ENCODE data around the gene SMIM35.

SMIM35 gene

DNA sequence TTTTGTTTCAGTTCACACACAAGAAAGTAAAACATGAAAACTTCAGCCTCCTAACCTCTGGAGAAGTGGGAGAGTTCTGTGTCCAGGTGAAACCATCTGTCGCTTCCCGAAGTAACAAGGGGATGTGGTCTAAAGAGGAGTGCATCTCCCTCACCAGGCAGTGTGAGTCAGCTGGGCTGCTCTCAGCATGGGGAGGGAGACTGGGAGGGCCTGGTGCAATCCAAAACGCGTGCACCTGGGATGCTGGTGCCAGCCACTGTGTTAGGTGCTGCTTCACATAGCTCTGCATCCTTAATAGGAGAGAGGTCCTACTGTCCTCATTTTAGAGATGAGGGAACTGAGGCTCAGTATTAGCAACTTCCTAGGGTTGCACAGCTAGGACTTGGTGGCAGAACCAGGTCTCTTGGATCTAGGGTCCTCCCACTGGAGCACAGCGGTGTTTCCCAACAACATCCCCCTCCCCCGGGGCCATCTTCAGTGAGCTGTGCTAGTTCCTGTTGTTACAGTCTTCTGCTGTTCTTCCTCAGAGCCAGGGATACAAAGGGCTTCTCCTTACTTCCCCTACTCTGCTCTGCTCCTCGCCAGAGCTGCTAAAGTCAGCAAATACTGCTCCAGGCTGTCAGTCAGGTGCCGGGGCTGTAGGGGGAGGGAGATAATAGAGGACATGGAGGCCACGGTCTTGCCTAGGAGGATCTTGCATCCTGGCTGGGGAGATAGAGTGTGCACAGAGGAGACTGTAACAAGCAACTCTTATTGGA lies 92.6 kb downstream of the SMIM35 start:
- Histone ChIP-seq H3K4me2 (no peak overlapping the region), H3K4me3 (IDR thresholded peaks at IDR 0.05; ENCODE audit: insufficient read depth, low read depth, low read length) (no peak overlapping the region), H3K27me3 (ENCODE audit: insufficient read depth, low read depth) (no peaks in the 10 kb centered on the region), H3K4me1 (ENCODE audit: low read depth, poor library complexity, severe bottlenecking) (peaks cover 19% of the 10 kb centered on the region), H4K20me1 (ENCODE audit: insufficient read depth) (no peaks in the 10 kb centered on the region), H3K9ac (no peak overlapping the region), H3K79me2 (ENCODE audit: insufficient read depth, low read depth) (no peaks in the 10 kb centered on the region), H3K36me3 (ENCODE audit: insufficient read depth) (no peaks in the 10 kb centered on the region), H3K27ac (no peak overlapping the region), H2AFZ (ENCODE audit: low read depth) (no peak overlapping the region)
- no peak for TF ChIP-seq CTCF (conservative IDR thresholded peaks at IDR 0.05; ENCODE audit: low read depth, low read length)

DNA sequence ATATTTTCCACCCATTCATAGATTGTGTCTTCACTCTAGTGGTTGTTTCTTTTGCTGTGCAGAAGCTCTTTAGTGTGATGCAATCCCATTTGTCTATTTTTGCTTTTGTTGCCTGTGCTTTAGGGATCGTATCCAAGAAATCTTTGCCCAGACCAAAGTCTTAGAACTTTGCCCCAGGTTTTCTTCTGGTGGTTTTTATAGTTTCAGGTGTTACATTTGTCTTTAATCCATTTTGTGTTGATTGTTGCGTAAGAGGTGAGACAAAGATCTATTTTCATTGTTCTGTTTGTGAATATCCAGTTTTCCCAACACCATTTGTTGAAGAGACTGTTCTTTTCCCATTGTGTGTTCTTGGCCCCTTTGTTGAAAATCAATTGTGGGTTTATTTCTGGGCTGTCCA lies 94.1 kb downstream of the SMIM35 start:
- no peak overlapping the region for H3K27ac ChIP-seq
- H3K4me3 ChIP-seq (IDR thresholded peaks at IDR 0.05; ENCODE audit: insufficient read depth, low read depth, low read length) = no peak overlapping the region
- no peak overlapping the region for H3K9ac ChIP-seq
- peak overlapping the region; percentile 42; the same call in 1 of the 2 replicates for H3K4me2 ChIP-seq
- H3K27me3 ChIP-seq (ENCODE audit: insufficient read depth, low read depth) = no peaks in the 10 kb centered on the region
- H3K79me2 ChIP-seq (ENCODE audit: insufficient read depth, low read depth) = no peaks in the 10 kb centered on the region
- TF ChIP-seq CTCF (conservative IDR thresholded peaks at IDR 0.05; ENCODE audit: low read depth, low read length) = no peak
- no peak overlapping the region for H2AFZ ChIP-seq (ENCODE audit: low read depth)
- H3K36me3 ChIP-seq (ENCODE audit: insufficient read depth) = no peaks in the 10 kb centered on the region
- H3K4me1 ChIP-seq (ENCODE audit: low read depth, poor library complexity, severe bottlenecking) = peaks cover 27% of the 10 kb centered on the region
- H4K20me1 ChIP-seq (ENCODE audit: insufficient read depth) = no peaks in the 10 kb centered on the region

GRCh38 chr11:117992136-117992535 lies 94.6 kb downstream of the SMIM35 start:
- H3K36me3 ChIP-seq (ENCODE audit: insufficient read depth) = no peaks in the 10 kb centered on the region
- H3K4me1 ChIP-seq (ENCODE audit: low read depth, poor library complexity, severe bottlenecking) = peaks cover 31% of the 10 kb centered on the region
- no peaks in the 10 kb centered on the region for H4K20me1 ChIP-seq (ENCODE audit: insufficient read depth)
- H3K9ac ChIP-seq = no peak overlapping the region
- no peaks in the 10 kb centered on the region for H3K79me2 ChIP-seq (ENCODE audit: insufficient read depth, low read depth)
- no peaks in the 10 kb centered on the region for H3K27me3 ChIP-seq (ENCODE audit: insufficient read depth, low read depth)
- H3K4me3 ChIP-seq (IDR thresholded peaks at IDR 0.05; ENCODE audit: insufficient read depth, low read depth, low read length) = no peak overlapping the region
- H3K4me2 ChIP-seq = peak overlapping the region; percentile 42; the same call in 1 of the 2 replicates
- no peak overlapping the region for H3K27ac ChIP-seq
- no peak for TF ChIP-seq CTCF (conservative IDR thresholded peaks at IDR 0.05; ENCODE audit: low read depth, low read length)
- H2AFZ ChIP-seq (ENCODE audit: low read depth) = no peak overlapping the region

- Histone ChIP-seq H3K9ac (no peak overlapping the region), H3K4me1 (ENCODE audit: low read depth, poor library complexity, severe bottlenecking) (peaks cover 31% of the 10 kb centered on the region), H3K27me3 (ENCODE audit: insufficient read depth, low read depth) (no peaks in the 10 kb centered on the region), H3K27ac (no peak overlapping the region), H2AFZ (ENCODE audit: low read depth) (no peak overlapping the region), H3K4me3 (IDR thresholded peaks at IDR 0.05; ENCODE audit: insufficient read depth, low read depth, low read length) (no peak overlapping the region), H3K4me2 (no peak overlapping the region), H4K20me1 (ENCODE audit: insufficient read depth) (no peaks in the 10 kb centered on the region), H3K36me3 (ENCODE audit: insufficient read depth) (no peaks in the 10 kb centered on the region), H3K79me2 (ENCODE audit: insufficient read depth, low read depth) (no peaks in the 10 kb centered on the region)
- no peak for TF ChIP-seq CTCF (conservative IDR thresholded peaks at IDR 0.05; ENCODE audit: low read depth, low read length)
Observed at GRCh38 chr11:117989351-117990102, 97.2 kb downstream of the SMIM35 start.

All from KMS-11 (cell line).